GM12891 (cell line): ENCODE measurements around the gene SEMA5A.

Experiments
- POLR2A ChIP-seq: IDR thresholded peaks from 2 replicates; pipeline ENCODE4 v1.6.1; 2011; ENCODE audit warnings: low read depth, low read length, control low read depth
- POLR2AphosphoS5 ChIP-seq: IDR thresholded peaks from 2 replicates; pipeline ENCODE4 v1.6.1; 2011; ENCODE audit warnings: low read depth, low read length, control low read depth
- TAF1 ChIP-seq: IDR thresholded peaks from 2 replicates; pipeline ENCODE4 v1.6.1; 2011; ENCODE audit warnings: low read depth, low read length, control low read depth

DNA sequence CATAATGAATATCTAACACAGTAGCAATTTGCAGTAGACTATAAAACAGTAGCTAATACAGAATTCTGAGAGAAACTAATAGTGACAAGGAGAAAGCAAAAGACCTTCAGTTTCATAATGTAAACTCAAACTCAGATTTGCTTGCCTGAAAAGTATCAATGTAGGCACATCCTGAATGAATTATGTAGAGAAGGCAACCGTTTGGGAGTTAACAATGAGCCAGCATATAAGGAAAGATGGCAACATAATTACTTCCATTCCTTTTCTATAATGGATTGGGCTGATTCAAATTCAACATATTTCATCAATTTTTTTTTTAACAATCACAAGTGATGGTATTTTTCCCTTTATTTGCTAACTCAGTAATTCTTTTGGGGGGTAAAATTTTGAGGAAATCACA lies 261.6 kb downstream of the SEMA5A start:
- TF ChIP-seq POLR2AphosphoS5 (no peak), TAF1 (no peak), POLR2A (no peak)
